Measurements from ENCODE around the gene TUBA1C. TPM values are rescaled to one million over a fixed set of nuclear protein-coding genes. Genes with fewer than 3 reads are reported as not detected.

TUBA1C gene
- total and polyA plus RNA-seq, 10 of the 15 experiments (the other 5 are each of a cell fraction or from before 2014, with no cell fraction given): 285 to 1,003 (median 441) TPM

GRCh38 chr12:49301760-49302159 is 36.9 kb downstream of the TUBA1C start (continued):
- TF ChIP-seq IKZF2 (IDR thresholded peaks at IDR 0.05) (no peak), PML (IDR thresholded peaks at IDR 0.05; ENCODE audit: low read length) (no peak), SMAD5 (IDR thresholded peaks at IDR 0.05; ENCODE audit: low read depth) (no peak), HDAC6 (IDR thresholded peaks at IDR 0.05; ENCODE audit: unreplicated experiment) (no peak), TARDBP (IDR thresholded peaks at IDR 0.05; ENCODE audit: borderline replicate concordance) (no peak), ZBTB11 (CRISPR knock-in tag; IDR thresholded peaks at IDR 0.05) (no peak), NR2C2 (IDR thresholded peaks at IDR 0.05; ENCODE audit: borderline replicate concordance, control insufficient read depth, insufficient read length, low read depth) (no peak), TCF7 (IDR thresholded peaks at IDR 0.05; ENCODE audit: borderline replicate concordance) (no peak), ZZZ3 (IDR thresholded peaks at IDR 0.05; ENCODE audit: control insufficient read depth, insufficient read length, low read depth) (no peak), ESRRA (IDR thresholded peaks at IDR 0.05; ENCODE audit: low read length) (no peak), SREBF2 (IDR thresholded peaks at IDR 0.05; ENCODE audit: low read length) (no peak), CHD4 (IDR thresholded peaks at IDR 0.05) (no peak)
- TF ChIP-seq, protein P1, sequence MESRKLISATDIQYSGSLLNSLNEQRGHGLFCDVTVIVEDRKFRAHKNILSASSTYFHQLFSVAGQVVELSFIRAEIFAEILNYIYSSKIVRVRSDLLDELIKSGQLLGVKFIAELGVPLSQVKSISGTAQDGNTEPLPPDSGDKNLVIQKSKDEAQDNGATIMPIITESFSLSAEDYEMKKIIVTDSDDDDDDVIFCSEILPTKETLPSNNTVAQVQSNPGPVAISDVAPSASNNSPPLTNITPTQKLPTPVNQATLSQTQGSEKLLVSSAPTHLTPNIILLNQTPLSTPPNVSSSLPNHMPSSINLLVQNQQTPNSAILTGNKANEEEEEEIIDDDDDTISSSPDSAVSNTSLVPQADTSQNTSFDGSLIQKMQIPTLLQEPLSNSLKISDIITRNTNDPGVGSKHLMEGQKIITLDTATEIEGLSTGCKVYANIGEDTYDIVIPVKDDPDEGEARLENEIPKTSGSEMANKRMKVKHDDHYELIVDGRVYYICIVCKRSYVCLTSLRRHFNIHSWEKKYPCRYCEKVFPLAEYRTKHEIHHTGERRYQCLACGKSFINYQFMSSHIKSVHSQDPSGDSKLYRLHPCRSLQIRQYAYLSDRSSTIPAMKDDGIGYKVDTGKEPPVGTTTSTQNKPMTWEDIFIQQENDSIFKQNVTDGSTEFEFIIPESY (IDR thresholded peaks at IDR 0.05): no peak

All from GM12878 (cell line).